GM19455 (cell line): ENCODE results near the gene DNASE1L2.
"Not testable (repeated sequence)": the region's sequence is repeated elsewhere in the genome, so short reads cannot be mapped to it uniquely, and the experiment has no call there.

Experiments
- ATAC-seq: cut with Tn5 transposase; IDR thresholded peaks from one replicate; pipeline ENCODE4 v1.9.1; 2021; ENCODE audit not compliant: unreplicated experiment

The DNASE1L2 gene

GRCh38 chr16:2238150-2238837 lies 2.0 kb downstream of the DNASE1L2 start:
- ATAC-seq = no peak

- no peak for ATAC-seq
Measured at GRCh38 chr16:2238838-2239675, 2.8 kb downstream of the DNASE1L2 start.

GRCh38 chr16:2240331-2240730 lies 4.1 kb downstream of the DNASE1L2 start:
- ATAC-seq = not testable (repeated sequence)

- no peak for ATAC-seq
Measured at GRCh38 chr16:2242598-2242997, 6.4 kb downstream of the DNASE1L2 start.

- ATAC-seq = no peak
Measured at GRCh38 chr16:2243031-2243528, 6.8 kb downstream of the DNASE1L2 start.

GRCh38 chr16:2243781-2244180 lies 7.5 kb downstream of the DNASE1L2 start:
- no peak for ATAC-seq

GRCh38 chr16:2244301-2244700 lies 8.1 kb downstream of the DNASE1L2 start:
- no peak for ATAC-seq

- ATAC-seq = no peak
Measured at GRCh38 chr16:2244926-2245795, 8.9 kb downstream of the DNASE1L2 start.

GRCh38 chr16:2246301-2246885 lies 10.1 kb downstream of the DNASE1L2 start:
- ATAC-seq = no peak

GRCh38 chr16:2250652-2251295 lies 14.5 kb downstream of the DNASE1L2 start:
- ATAC-seq = no peak

GRCh38 chr16:2251296-2252111 lies 15.3 kb downstream of the DNASE1L2 start, which contains the start of gene ECI1:
TSS of gene ECI1 (minus strand) at chr16:2251587. CDS start at chr16:2251566, 21 bp downstream.
- peak; percentile 89 for ATAC-seq

GRCh38 chr16:2252806-2253148 lies 16.5 kb downstream of the DNASE1L2 start:
- ATAC-seq = no peak

- ATAC-seq = no peak
Measured at GRCh38 chr16:2253293-2253692, 17.0 kb downstream of the DNASE1L2 start.

GRCh38 chr16:2256531-2257140 lies 20.4 kb downstream of the DNASE1L2 start:
- ATAC-seq = no peak

GRCh38 chr16:2257726-2258125 lies 21.5 kb downstream of the DNASE1L2 start:
- no peak for ATAC-seq

GRCh38 chr16:2258530-2258929 lies 22.3 kb downstream of the DNASE1L2 start:
- not testable (repeated sequence) for ATAC-seq

GRCh38 chr16:2260250-2260649 lies 24.0 kb downstream of the DNASE1L2 start:
- no peak for ATAC-seq

GRCh38 chr16:2263026-2263425 lies 26.8 kb downstream of the DNASE1L2 start:
- ATAC-seq = not testable (repeated sequence)

GRCh38 chr16:2266887-2267286 lies 30.6 kb downstream of the DNASE1L2 start:
- ATAC-seq = not testable (repeated sequence)
